ENCODE measurements around the gene SEZ6L2.

Gene SEZ6L2

DNA sequence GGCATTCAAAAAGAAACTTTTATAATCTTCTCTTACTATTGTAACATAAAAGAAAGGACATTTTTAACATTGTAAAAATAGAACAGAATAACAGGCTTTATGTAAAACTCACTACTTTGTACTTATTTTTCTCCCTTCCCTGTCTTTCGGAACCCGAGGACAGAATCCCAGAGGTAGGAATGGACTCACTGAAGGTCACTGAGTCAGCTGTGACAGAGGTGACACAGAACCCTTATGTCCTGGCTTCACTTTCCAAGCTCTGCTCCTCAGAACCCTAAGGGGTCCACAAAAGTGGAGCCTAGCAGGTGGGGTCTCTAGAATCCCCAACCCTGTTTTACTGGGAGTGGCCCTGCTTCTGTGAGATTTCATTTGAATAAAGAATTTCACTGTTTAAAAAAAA is 23.0 kb upstream of the SEZ6L2 start:
- H4K5ac ChIP-seq (ENCODE audit: low read length), result no peak overlapping the region
- no peak overlapping the region for H3K18ac ChIP-seq (ENCODE audit: low read length)
- H2AK5ac ChIP-seq (ENCODE audit: low read length), result no peak overlapping the region
- no peak overlapping the region for H3K4me3 ChIP-seq (ENCODE audit: low read length)
- H2BK5ac ChIP-seq (ENCODE audit: low read length), result no peak overlapping the region
- no peak overlapping the region for H3K4ac ChIP-seq (ENCODE audit: low read depth, low read length)
- no peak overlapping the region for H3K4me2 ChIP-seq (ENCODE audit: low read length)
- H3K27ac ChIP-seq (ENCODE audit: low read depth, low read length), result no peak overlapping the region
- DNase-seq, result no peak
- no peak overlapping the region for H3K23ac ChIP-seq (ENCODE audit: low read length)
- H3K36me3 ChIP-seq (ENCODE audit: control insufficient read depth, insufficient read depth, low read length), result no peaks in the 10 kb centered on the region
- no peak overlapping the region for H3K9ac ChIP-seq (ENCODE audit: low read length)
- no peaks in the 10 kb centered on the region for H3K79me2 ChIP-seq (ENCODE audit: control insufficient read depth, insufficient read depth, low read length)
- H3K56ac ChIP-seq (ENCODE audit: low read length), result no peak overlapping the region
- H3K79me1 ChIP-seq (ENCODE audit: low read length), result peaks cover 4% of the 10 kb centered on the region
- no peak overlapping the region for H4K8ac ChIP-seq (ENCODE audit: low read depth, low read length)
- no peaks in the 10 kb centered on the region for H3K27me3 ChIP-seq (ENCODE audit: insufficient read depth, low read length, poor library complexity)
- peaks cover 6% of the 10 kb centered on the region for H3K4me1 ChIP-seq (ENCODE audit: control insufficient read depth, low read depth, low read length)
- no peak overlapping the region for H2BK120ac ChIP-seq (ENCODE audit: low read depth, low read length)
- H2BK15ac ChIP-seq (replicated peaks; ENCODE audit: low read depth), result no peak overlapping the region
- WGBS (ENCODE audit: extremely low coverage, insufficient coverage, low lambda C conversion rate), result no CpG with 5 or more reads among the region's 2 CpGs

DNA sequence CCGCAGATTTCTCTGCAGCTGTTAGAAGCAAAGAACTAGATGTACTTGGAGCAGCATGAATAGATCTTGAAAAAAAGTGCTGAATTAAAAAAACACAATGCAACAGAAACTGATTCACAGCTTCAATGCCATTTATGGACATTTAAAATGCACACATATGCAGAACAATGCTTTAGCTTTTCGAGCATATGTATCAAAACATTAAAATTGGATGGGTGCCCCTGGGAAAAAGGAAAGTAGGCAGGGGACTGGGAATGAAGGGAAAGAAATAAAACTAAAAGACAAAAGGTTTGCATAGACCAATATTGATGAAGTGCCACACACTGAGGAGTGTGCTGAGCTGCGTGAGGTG is 21.7 kb upstream of the SEZ6L2 start:
- no peak for DNase-seq
- Histone ChIP-seq H3K27me3 (ENCODE audit: insufficient read depth, low read length, poor library complexity) (no peaks in the 10 kb centered on the region), H3K79me2 (ENCODE audit: control insufficient read depth, insufficient read depth, low read length) (no peaks in the 10 kb centered on the region), H3K27ac (ENCODE audit: low read depth, low read length) (no peak overlapping the region), H3K36me3 (ENCODE audit: control insufficient read depth, insufficient read depth, low read length) (no peaks in the 10 kb centered on the region), H3K4ac (ENCODE audit: low read depth, low read length) (no peak overlapping the region), H3K9ac (ENCODE audit: low read length) (no peak overlapping the region), H2BK120ac (ENCODE audit: low read depth, low read length) (no peak overlapping the region), H3K56ac (ENCODE audit: low read length) (no peak overlapping the region), H3K18ac (ENCODE audit: low read length) (no peak overlapping the region), H2BK15ac (replicated peaks; ENCODE audit: low read depth) (no peak overlapping the region), H3K79me1 (ENCODE audit: low read length) (peaks cover 4% of the 10 kb centered on the region), H2AK5ac (ENCODE audit: low read length) (no peak overlapping the region), H2BK5ac (ENCODE audit: low read length) (no peak overlapping the region), H3K4me3 (ENCODE audit: low read length) (no peak overlapping the region), H3K23ac (ENCODE audit: low read length) (no peak overlapping the region), H4K5ac (ENCODE audit: low read length) (no peak overlapping the region), H3K4me1 (ENCODE audit: control insufficient read depth, low read depth, low read length) (peaks cover 3% of the 10 kb centered on the region), H4K8ac (ENCODE audit: low read depth, low read length) (no peak overlapping the region), H3K4me2 (ENCODE audit: low read length) (no peak overlapping the region)
- no CpG with 5 or more reads among the region's 3 CpGs for WGBS (ENCODE audit: extremely low coverage, insufficient coverage, low lambda C conversion rate)

DNA sequence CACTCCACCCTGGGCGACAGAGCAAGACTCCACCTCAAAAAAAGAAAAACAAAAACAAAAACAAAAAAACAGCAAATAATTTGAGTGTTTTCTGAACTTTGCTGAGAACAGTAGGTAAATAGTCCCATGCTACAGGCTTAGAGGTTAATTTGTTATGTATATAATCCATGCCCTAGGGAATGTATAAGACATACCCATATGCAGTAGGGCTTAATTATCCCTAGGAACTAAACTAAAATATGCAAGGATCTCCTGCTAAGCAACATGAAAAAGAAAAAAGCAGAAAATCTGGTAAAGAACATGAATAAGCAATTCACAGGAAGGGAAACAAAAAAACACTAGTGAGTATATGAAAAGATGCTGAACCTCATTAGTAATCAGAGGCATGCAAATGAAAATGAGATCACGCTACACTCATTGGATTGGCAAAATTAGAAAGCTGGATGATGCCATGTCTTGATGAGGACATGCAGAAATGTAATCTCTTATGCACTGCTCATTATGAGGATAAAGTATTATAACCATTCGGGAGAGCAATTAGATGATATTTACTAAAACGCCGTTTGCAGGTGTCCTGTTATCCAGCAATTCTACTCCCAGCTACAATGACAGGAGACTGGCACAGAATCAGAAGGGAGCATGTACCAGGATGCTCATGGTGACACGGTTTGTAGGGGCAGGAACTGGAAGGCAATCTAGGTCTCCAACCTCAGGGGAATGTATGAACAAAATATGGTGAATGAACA is 21.1 kb upstream of the SEZ6L2 start:
- Histone ChIP-seq H4K5ac (ENCODE audit: low read length) (no peak overlapping the region), H3K36me3 (ENCODE audit: control insufficient read depth, insufficient read depth, low read length) (no peaks in the 10 kb centered on the region), H3K27ac (ENCODE audit: low read depth, low read length) (no peak overlapping the region), H3K79me1 (ENCODE audit: low read length) (peaks cover 3% of the 10 kb centered on the region), H2AK5ac (ENCODE audit: low read length) (no peak overlapping the region), H2BK120ac (ENCODE audit: low read depth, low read length) (no peak overlapping the region), H3K4me1 (ENCODE audit: control insufficient read depth, low read depth, low read length) (peaks cover 3% of the 10 kb centered on the region), H3K4me2 (ENCODE audit: low read length) (no peak overlapping the region), H3K27me3 (ENCODE audit: insufficient read depth, low read length, poor library complexity) (no peaks in the 10 kb centered on the region), H2BK5ac (ENCODE audit: low read length) (no peak overlapping the region), H3K79me2 (ENCODE audit: control insufficient read depth, insufficient read depth, low read length) (no peaks in the 10 kb centered on the region), H3K4me3 (ENCODE audit: low read length) (no peak overlapping the region), H3K4ac (ENCODE audit: low read depth, low read length) (no peak overlapping the region), H3K18ac (ENCODE audit: low read length) (no peak overlapping the region), H3K23ac (ENCODE audit: low read length) (no peak overlapping the region), H2BK15ac (replicated peaks; ENCODE audit: low read depth) (no peak overlapping the region), H3K56ac (ENCODE audit: low read length) (no peak overlapping the region), H4K8ac (ENCODE audit: low read depth, low read length) (no peak overlapping the region), H3K9ac (ENCODE audit: low read length) (no peak overlapping the region)
- DNase-seq, result no peak
- no CpG with 5 or more reads among the region's 6 CpGs for WGBS (ENCODE audit: extremely low coverage, insufficient coverage, low lambda C conversion rate)

DNA sequence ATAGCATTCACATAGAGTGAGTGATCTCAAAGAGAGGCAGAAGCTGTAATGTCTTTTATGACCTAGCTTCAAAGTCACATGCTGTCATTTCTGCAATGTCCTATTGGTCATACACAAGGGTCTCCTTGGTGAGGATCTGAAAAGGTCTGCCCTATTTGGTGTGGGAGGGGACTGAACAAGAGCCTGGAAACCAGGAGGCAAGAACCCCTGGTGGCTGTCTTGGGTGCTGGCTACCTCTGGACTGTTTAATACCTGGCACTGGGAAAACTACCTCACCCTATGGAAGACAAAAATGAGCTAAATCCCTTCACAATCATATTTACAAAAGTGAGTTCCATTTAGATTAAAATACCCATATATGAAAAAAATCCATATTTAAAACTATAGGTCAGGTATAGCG is 17.6 kb upstream of the SEZ6L2 start:
- no peak overlapping the region for H3K4ac ChIP-seq (ENCODE audit: low read depth, low read length)
- no CpG with 5 or more reads among the region's 1 CpG for WGBS (ENCODE audit: extremely low coverage, insufficient coverage, low lambda C conversion rate)
- H3K4me2 ChIP-seq (ENCODE audit: low read length), result no peak overlapping the region
- no peak overlapping the region for H2BK15ac ChIP-seq (replicated peaks; ENCODE audit: low read depth)
- H3K56ac ChIP-seq (ENCODE audit: low read length), result no peak overlapping the region
- no peak overlapping the region for H3K9ac ChIP-seq (ENCODE audit: low read length)
- H3K79me1 ChIP-seq (ENCODE audit: low read length), result no peaks in the 10 kb centered on the region
- no peak overlapping the region for H3K18ac ChIP-seq (ENCODE audit: low read length)
- H2AK5ac ChIP-seq (ENCODE audit: low read length), result no peak overlapping the region
- no peak overlapping the region for H3K23ac ChIP-seq (ENCODE audit: low read length)
- no peaks in the 10 kb centered on the region for H3K79me2 ChIP-seq (ENCODE audit: control insufficient read depth, insufficient read depth, low read length)
- H3K36me3 ChIP-seq (ENCODE audit: control insufficient read depth, insufficient read depth, low read length), result no peaks in the 10 kb centered on the region
- no peak overlapping the region for H4K5ac ChIP-seq (ENCODE audit: low read length)
- H3K4me3 ChIP-seq (ENCODE audit: low read length), result no peak overlapping the region
- H4K8ac ChIP-seq (ENCODE audit: low read depth, low read length), result no peak overlapping the region
- no peaks in the 10 kb centered on the region for H3K4me1 ChIP-seq (ENCODE audit: control insufficient read depth, low read depth, low read length)
- no peaks in the 10 kb centered on the region for H3K27me3 ChIP-seq (ENCODE audit: insufficient read depth, low read length, poor library complexity)
- no peak overlapping the region for H2BK120ac ChIP-seq (ENCODE audit: low read depth, low read length)
- no peak overlapping the region for H2BK5ac ChIP-seq (ENCODE audit: low read length)
- no peak for DNase-seq
- H3K27ac ChIP-seq (ENCODE audit: low read depth, low read length), result no peak overlapping the region

DNA sequence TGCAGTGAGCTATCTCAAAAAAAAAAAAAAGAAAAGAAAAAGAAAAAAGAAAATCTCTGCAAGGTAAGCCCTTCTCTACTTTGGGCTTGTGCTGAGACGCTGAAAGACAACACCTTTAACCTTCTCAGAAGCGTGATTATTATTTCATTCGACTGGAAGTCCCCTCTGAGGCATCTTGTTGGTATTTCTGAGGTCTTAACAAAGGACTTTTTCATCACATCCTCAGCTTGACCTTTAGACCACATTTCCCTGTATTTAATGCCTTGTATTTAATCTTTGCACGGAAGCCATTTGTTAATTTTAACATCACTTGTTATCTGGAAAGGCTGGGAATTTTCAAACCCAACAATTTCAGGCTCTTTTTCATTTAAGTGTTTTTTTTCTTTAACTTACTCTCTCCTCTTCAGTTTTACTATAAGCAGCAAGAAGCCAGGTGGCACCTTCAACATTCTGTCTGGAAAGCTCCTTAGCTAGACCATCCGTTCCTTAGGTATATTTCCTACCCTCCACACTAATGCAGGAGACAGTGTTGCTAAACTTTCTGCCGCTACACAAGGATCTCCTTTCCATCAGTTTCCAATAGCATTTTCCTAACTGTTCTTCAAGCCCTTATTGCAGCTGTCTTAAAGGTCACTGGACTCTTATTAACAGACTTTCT is 16.4 kb upstream of the SEZ6L2 start:
- Histone ChIP-seq H3K36me3 (ENCODE audit: control insufficient read depth, insufficient read depth, low read length) (no peaks in the 10 kb centered on the region), H3K79me1 (ENCODE audit: low read length) (no peaks in the 10 kb centered on the region), H4K5ac (ENCODE audit: low read length) (no peak overlapping the region), H3K27ac (ENCODE audit: low read depth, low read length) (no peak overlapping the region), H3K4ac (ENCODE audit: low read depth, low read length) (no peak overlapping the region), H3K4me2 (ENCODE audit: low read length) (no peak overlapping the region), H3K18ac (ENCODE audit: low read length) (no peak overlapping the region), H2BK5ac (ENCODE audit: low read length) (no peak overlapping the region), H3K56ac (ENCODE audit: low read length) (no peak overlapping the region), H3K4me3 (ENCODE audit: low read length) (no peak overlapping the region), H4K8ac (ENCODE audit: low read depth, low read length) (no peak overlapping the region), H2AK5ac (ENCODE audit: low read length) (no peak overlapping the region), H3K4me1 (ENCODE audit: control insufficient read depth, low read depth, low read length) (no peaks in the 10 kb centered on the region), H3K27me3 (ENCODE audit: insufficient read depth, low read length, poor library complexity) (no peaks in the 10 kb centered on the region), H2BK120ac (ENCODE audit: low read depth, low read length) (no peak overlapping the region), H3K79me2 (ENCODE audit: control insufficient read depth, insufficient read depth, low read length) (no peaks in the 10 kb centered on the region), H3K23ac (ENCODE audit: low read length) (no peak overlapping the region), H2BK15ac (replicated peaks; ENCODE audit: low read depth) (no peak overlapping the region), H3K9ac (ENCODE audit: low read length) (no peak overlapping the region)
- WGBS (ENCODE audit: extremely low coverage, insufficient coverage, low lambda C conversion rate), result no CpG with 5 or more reads among the region's 6 CpGs
- DNase-seq, result no peak

DNA sequence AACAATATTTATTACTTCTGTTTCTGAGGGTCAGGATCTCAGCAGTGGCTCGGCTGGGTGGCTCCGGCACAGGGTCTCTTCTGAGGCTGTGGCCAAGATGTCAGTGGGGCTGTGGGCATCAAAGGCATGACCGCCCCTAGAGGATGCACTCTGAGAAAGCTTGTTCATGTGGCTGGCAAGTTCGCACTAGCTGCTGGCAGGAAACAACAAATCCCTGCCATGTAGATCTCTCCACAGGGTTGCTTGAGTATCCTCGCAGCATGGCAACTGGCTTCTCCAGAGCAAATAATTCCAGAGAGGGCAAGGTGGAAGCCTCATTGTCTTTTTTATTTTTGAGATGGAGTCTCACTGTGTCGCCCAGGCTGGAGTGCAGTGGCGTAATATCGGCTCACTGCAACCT is 14.2 kb upstream of the SEZ6L2 start:
- no peak overlapping the region for H4K8ac ChIP-seq (ENCODE audit: low read depth, low read length)

More for the DNA sequence above, 14.2 kb upstream of the SEZ6L2 start:
- H2BK5ac ChIP-seq (ENCODE audit: low read length), result no peak overlapping the region
- H3K4me3 ChIP-seq (ENCODE audit: low read length), result no peak overlapping the region
- no peak overlapping the region for H3K9ac ChIP-seq (ENCODE audit: low read length)
- H3K4me1 ChIP-seq (ENCODE audit: control insufficient read depth, low read depth, low read length), result no peaks in the 10 kb centered on the region
- no peaks in the 10 kb centered on the region for H3K36me3 ChIP-seq (ENCODE audit: control insufficient read depth, insufficient read depth, low read length)
- H3K27ac ChIP-seq (ENCODE audit: low read depth, low read length), result no peak overlapping the region
- H3K79me1 ChIP-seq (ENCODE audit: low read length), result no peaks in the 10 kb centered on the region
- no peak overlapping the region for H4K5ac ChIP-seq (ENCODE audit: low read length)
- H3K4ac ChIP-seq (ENCODE audit: low read depth, low read length), result no peak overlapping the region
- no peak overlapping the region for H3K18ac ChIP-seq (ENCODE audit: low read length)
- no peak overlapping the region for H3K4me2 ChIP-seq (ENCODE audit: low read length)
- no peak overlapping the region for H2BK15ac ChIP-seq (replicated peaks; ENCODE audit: low read depth)
- H3K56ac ChIP-seq (ENCODE audit: low read length), result no peak overlapping the region
- no peak for DNase-seq
- H2AK5ac ChIP-seq (ENCODE audit: low read length), result no peak overlapping the region
- no peaks in the 10 kb centered on the region for H3K27me3 ChIP-seq (ENCODE audit: insufficient read depth, low read length, poor library complexity)
- H3K79me2 ChIP-seq (ENCODE audit: control insufficient read depth, insufficient read depth, low read length), result no peaks in the 10 kb centered on the region
- H2BK120ac ChIP-seq (ENCODE audit: low read depth, low read length), result no peak overlapping the region
- H3K23ac ChIP-seq (ENCODE audit: low read length), result no peak overlapping the region
- no CpG with 5 or more reads among the region's 8 CpGs for WGBS (ENCODE audit: extremely low coverage, insufficient coverage, low lambda C conversion rate)
